Upper lobe of right lung (tissue), 1 donor: ENCODE measurements around the gene C7orf57. TPM values are rescaled to one million over a fixed set of nuclear protein-coding genes. Genes with fewer than 3 reads are reported as not detected.
A peak's percentile ranks its signal among the peaks of the same experiment; 100 is the strongest.
"Not testable (repeated sequence)": the region's sequence is repeated elsewhere in the genome, so short reads cannot be mapped to it uniquely, and the experiment has no call there.

Experiments
- ATAC-seq: fragments of 200-7000 bp; cut with Tn5 transposase; one replicate; pipeline ENCODE4 v1.9.1; 2020; ENCODE audit warnings: mild to moderate bottlenecking, moderate library complexity
- DNase-seq: peaks from one replicate; pipeline ENCODE4 v3.0.0-alpha.2; 2020
- H3K27ac ChIP-seq: fragments of 200-600 bp; one replicate; pipeline ENCODE4 v1.8.0; 2022
- H3K27me3 ChIP-seq: fragments of 200-600 bp; one replicate; pipeline ENCODE4 v1.8.0; 2022; ENCODE audit warnings: mild to moderate bottlenecking
- H3K36me3 ChIP-seq: fragments of 200-600 bp; one replicate; pipeline ENCODE4 v1.8.0; 2022
- H3K4me1 ChIP-seq: fragments of 200-600 bp; one replicate; pipeline ENCODE4 v1.8.0; 2022
- H3K4me3 ChIP-seq: fragments of 200-600 bp; one replicate; pipeline ENCODE4 v1.8.0; 2022; ENCODE audit warnings: mild to moderate bottlenecking
- H3K9me3 ChIP-seq: fragments of 200-600 bp; one replicate; pipeline ENCODE4 v1.8.0; 2022
- intact Hi-C: fragments of 100-400 bp; cut with DNase I; formaldehyde crosslinking; loops from one replicate; pipeline ENCODE4 v1.11.0; 2022
- total RNA-seq: library from RNA; stranded (reverse); fragmentation: NEBNext Ultra II Directional; extraction: Animal tissue kit (Norgen Biotek cat#: 25700); gene quantifications from one replicate; pipeline ENCODE4 v1.2.1, GENCODE V29; 2021
- TF ChIP-seq, protein P1 (sequence below): fragments of 200-600 bp; IDR thresholded peaks from one replicate; pipeline ENCODE4 v1.8.0; 2022; ENCODE audit warnings: antibody characterized with exemption
- donor health status: DM: no; HTN: yes; CAD: no; lungs with severe emphysema.

Gene C7orf57
- total RNA-seq, 1 donor from 2014 or later = not detected

DNA sequence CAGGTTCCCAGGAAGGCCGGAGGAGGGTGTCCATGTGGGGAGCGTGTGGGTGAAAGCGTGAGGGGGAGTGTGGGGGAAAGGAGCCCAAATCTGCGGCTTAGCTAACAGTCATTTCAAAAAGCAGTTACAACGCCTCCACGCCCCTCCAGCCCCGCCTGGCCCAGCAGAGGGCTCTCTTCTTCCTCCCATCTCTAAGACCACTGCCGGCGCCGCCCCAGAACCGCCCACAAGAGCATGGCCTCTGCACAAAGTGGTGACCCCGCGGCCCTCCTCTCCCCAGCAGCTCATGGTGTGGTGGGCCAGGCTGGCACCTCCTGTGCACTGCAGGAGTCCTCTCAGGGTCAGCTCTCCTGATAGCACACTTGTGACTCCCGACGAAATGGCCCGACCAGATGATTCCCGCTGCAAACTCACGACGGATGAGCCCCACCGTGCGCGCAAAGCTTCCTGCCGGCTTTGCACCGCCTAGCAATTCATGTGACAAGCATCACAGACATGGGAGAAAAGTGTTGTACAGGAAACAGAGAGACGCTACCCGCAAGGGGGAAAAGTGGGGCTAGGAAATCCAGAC lies 43.5 kb upstream of the C7orf57 start:
- no peaks in the 10 kb centered on the region for H3K4me1 ChIP-seq
- H3K27me3 ChIP-seq = no peaks in the 10 kb centered on the region
- TF ChIP-seq, protein P1, sequence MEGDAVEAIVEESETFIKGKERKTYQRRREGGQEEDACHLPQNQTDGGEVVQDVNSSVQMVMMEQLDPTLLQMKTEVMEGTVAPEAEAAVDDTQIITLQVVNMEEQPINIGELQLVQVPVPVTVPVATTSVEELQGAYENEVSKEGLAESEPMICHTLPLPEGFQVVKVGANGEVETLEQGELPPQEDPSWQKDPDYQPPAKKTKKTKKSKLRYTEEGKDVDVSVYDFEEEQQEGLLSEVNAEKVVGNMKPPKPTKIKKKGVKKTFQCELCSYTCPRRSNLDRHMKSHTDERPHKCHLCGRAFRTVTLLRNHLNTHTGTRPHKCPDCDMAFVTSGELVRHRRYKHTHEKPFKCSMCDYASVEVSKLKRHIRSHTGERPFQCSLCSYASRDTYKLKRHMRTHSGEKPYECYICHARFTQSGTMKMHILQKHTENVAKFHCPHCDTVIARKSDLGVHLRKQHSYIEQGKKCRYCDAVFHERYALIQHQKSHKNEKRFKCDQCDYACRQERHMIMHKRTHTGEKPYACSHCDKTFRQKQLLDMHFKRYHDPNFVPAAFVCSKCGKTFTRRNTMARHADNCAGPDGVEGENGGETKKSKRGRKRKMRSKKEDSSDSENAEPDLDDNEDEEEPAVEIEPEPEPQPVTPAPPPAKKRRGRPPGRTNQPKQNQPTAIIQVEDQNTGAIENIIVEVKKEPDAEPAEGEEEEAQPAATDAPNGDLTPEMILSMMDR = peak; percentile 64
- DNase-seq = peak; percentile 95
- H3K4me3 ChIP-seq = peak overlapping the region; percentile 57
- intact Hi-C loops = no loop called here
- no peaks in the 10 kb centered on the region for H3K36me3 ChIP-seq
- peak overlapping the region; percentile 66 for H3K27ac ChIP-seq
- H3K9me3 ChIP-seq = no peaks in the 10 kb centered on the region
- ATAC-seq = peak; percentile 99

DNA sequence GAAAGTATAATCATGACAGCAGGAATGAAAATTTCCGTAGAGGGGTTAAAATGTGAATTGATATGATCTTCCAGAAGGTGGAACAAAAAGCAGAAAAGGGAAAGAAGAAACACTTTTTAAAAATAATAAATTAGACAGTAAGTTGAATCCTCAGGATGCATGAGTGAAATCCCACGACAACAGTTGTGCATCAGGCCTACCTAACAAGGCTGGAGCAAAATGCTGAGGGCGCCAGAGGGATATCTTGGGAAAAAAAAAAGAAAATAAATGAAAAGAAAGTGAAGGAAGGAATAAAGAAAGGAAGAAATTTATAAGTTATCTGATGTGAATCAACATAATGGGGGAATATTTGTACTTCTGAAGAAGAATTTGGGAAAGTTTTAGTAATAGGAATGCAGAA lies 42.9 kb upstream of the C7orf57 start:
- Histone ChIP-seq H3K27me3 (no peaks in the 10 kb centered on the region), H3K27ac (peak overlapping the region; percentile 66), H3K9me3 (no peaks in the 10 kb centered on the region), H3K4me1 (no peaks in the 10 kb centered on the region), H3K4me3 (peak overlapping the region; percentile 57), H3K36me3 (no peaks in the 10 kb centered on the region)
- TF ChIP-seq, protein P1 = no peak
- intact Hi-C loops = no loop called here
- DNase-seq = no peak
- ATAC-seq = no peak

DNA sequence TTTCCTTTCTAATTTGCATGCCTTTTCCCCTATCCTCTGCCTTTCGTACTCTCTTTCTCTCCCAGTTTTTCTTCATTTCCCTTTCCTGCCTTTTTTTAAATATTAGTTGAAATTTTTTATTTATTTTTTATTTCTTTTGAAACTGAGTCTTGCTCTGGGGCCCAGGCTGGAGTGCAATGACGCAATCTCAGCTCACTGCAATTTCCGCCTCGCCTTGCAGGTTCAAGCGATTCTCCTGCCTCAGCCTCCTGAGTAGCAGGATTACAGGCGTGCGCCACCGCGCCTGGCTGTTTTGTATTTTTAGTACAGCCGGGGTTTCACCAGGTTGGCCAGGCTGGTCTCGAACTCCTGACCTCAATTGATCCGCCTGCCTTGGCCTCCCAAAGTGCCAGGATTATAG lies 35.9 kb upstream of the C7orf57 start:
- ATAC-seq (no peak), DNase-seq (no peak)
- intact Hi-C loops = no loop called here
- Histone ChIP-seq H3K27me3 (no peaks in the 10 kb centered on the region), H3K9me3 (no peaks in the 10 kb centered on the region), H3K27ac (no peak overlapping the region), H3K4me3 (no peak overlapping the region), H3K4me1 (no peaks in the 10 kb centered on the region), H3K36me3 (no peaks in the 10 kb centered on the region)
- TF ChIP-seq, protein P1 = no peak

DNA sequence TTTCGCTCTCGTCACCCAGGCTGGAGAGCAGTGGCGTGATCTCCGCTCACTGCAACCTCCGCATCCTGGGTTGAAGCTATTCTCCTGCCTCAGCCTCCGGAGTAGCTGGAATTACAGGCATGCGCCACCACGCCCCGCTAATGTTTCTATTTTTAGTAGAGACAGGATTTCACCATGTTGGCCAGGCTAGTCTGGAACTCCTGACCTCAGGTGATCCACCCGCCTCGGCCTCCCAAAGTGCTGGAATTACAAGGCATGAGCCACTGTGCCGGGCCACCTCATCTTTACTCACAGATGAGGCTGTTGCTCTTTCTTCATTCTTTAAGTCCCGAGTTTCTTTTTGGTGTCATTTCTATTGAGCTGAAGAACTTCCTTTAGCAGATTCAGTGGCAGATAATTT lies 35.2 kb upstream of the C7orf57 start:
- H3K27ac ChIP-seq, DNase-seq, H3K4me1 ChIP-seq, H3K9me3 ChIP-seq, H3K36me3 ChIP-seq, ATAC-seq, H3K27me3 ChIP-seq, intact Hi-C loops, H3K4me3 ChIP-seq: not testable (repeated sequence)

DNA sequence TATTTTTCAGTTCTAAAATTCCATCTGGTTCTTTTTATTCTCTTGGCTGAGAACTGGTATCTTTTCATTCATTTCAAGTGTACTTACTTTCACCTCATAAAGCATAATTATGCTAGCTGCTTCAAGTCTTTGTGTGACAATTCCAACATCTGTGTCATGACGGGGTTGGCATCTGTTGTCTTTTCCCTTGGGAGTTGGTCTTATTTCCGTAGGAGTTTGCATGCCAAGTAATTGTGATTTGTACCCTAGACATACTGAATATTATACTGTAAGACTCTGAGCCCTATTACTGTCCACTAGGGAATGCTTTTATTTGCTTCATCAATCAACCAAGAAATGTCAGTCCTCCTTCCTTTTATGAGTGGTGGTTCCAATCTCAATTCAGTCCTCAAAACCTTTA lies 31.3 kb upstream of the C7orf57 start:
- ATAC-seq = no peak
- H3K9me3 ChIP-seq = no peaks in the 10 kb centered on the region
- intact Hi-C loops = no loop called here
- TF ChIP-seq, protein P1 = no peak
- H3K36me3 ChIP-seq = no peaks in the 10 kb centered on the region
- H3K27me3 ChIP-seq = no peaks in the 10 kb centered on the region
- no peak for DNase-seq
- H3K4me1 ChIP-seq = no peaks in the 10 kb centered on the region
- H3K4me3 ChIP-seq = no peak overlapping the region
- no peak overlapping the region for H3K27ac ChIP-seq

DNA sequence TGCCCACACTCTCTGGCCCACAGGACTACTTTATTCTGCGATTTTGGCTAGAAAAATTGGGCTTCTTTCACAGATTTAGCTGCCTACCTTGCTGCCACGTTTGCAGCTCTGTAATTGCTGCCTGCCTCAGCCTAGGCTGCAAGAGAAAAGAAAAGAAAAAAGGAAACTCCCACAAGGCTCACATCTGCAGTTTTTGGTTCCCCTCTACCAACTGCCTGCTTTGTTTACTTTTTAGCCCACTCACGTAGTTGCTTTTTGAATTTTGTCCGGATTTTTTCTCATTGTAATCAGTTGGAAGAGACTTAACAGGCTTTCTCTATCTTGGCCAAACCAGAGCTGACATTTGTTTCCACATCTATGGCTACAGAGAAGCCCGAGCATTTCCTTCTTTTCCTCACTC lies 30.7 kb upstream of the C7orf57 start:
- ATAC-seq = no peak

More for the DNA sequence above, 30.7 kb upstream of the C7orf57 start:
- Histone ChIP-seq H3K4me1 (no peaks in the 10 kb centered on the region), H3K36me3 (no peaks in the 10 kb centered on the region), H3K27me3 (no peaks in the 10 kb centered on the region), H3K9me3 (no peaks in the 10 kb centered on the region), H3K27ac (no peak overlapping the region), H3K4me3 (no peak overlapping the region)
- intact Hi-C loops = no loop called here
- TF ChIP-seq, protein P1 = no peak
- DNase-seq = no peak
